ENCODE measurements around the gene DNAH3. TPM values are rescaled to one million over a fixed set of nuclear protein-coding genes. Genes with fewer than 3 reads are reported as not detected.
A peak's percentile ranks its signal among the peaks of the same experiment; 100 is the strongest.

The DNAH3 gene
- total RNA-seq, 1 experiment from 2014 or later = 0.57 TPM

- CTCF ChIA-PET = no interaction called here
- no peaks in the 10 kb centered on the region for H3K27me3 Mint-ChIP-seq (ENCODE audit: low read depth)
- H3K36me3 Mint-ChIP-seq = no peaks in the 10 kb centered on the region
These were observed 229.8 kb downstream of the DNAH3 start for GRCh38 chr16:20920799-20921198.

GRCh38 chr16:20920091-20920490 is 230.6 kb downstream of the DNAH3 start:
- ATAC-seq (no peak), DNase-seq (ENCODE audit: low spot score) (no peak)
- ChIA-PET CTCF (interaction anchor here (0.6 kb wide), 1 partner anchor 81 kb away, joined by 3 read pairs; no protein-coding TSS in a partner anchor), POLR2A (interaction anchor here (0.6 kb wide), 1 partner anchor 20 kb away, joined by 3 read pairs; the partner anchor contains the start of genes DCUN1D3 and LYRM1)
- H3K36me3 Mint-ChIP-seq = no peaks in the 10 kb centered on the region
- H3K4me1 Mint-ChIP-seq = peaks cover 18% of the 10 kb centered on the region
- TF ChIP-seq NR2C2 (CRISPR knock-in tag; IDR thresholded peaks at IDR 0.05) (no peak), CDX4 (CRISPR knock-in tag; IDR thresholded peaks at IDR 0.05; ENCODE audit: borderline replicate concordance) (no peak), ERG (CRISPR knock-in tag; IDR thresholded peaks at IDR 0.05) (no peak), PREB (CRISPR knock-in tag; IDR thresholded peaks at IDR 0.05; ENCODE audit: borderline replicate concordance) (no peak), ELF4 (CRISPR knock-in tag; IDR thresholded peaks at IDR 0.05; ENCODE audit: low read depth) (no peak), ZNF121 (CRISPR knock-in tag; IDR thresholded peaks at IDR 0.05) (no peak), ZNF232 (CRISPR knock-in tag; IDR thresholded peaks at IDR 0.05) (no peak), MYBL2 (CRISPR knock-in tag; IDR thresholded peaks at IDR 0.05) (no peak), TEAD1 (CRISPR knock-in tag; IDR thresholded peaks at IDR 0.05) (no peak), ZNF512 (CRISPR knock-in tag; IDR thresholded peaks at IDR 0.05; ENCODE audit: borderline replicate concordance) (no peak), CTCF (IDR thresholded peaks at IDR 0.05) (no peak), E2F1 (CRISPR knock-in tag; IDR thresholded peaks at IDR 0.05) (no peak), MAX (CRISPR knock-in tag; IDR thresholded peaks at IDR 0.05) (no peak), KAT7 (CRISPR knock-in tag; IDR thresholded peaks at IDR 0.05; ENCODE audit: borderline replicate concordance) (no peak), ZNF416 (CRISPR knock-in tag; IDR thresholded peaks at IDR 0.05) (no peak), CREM (CRISPR knock-in tag; IDR thresholded peaks at IDR 0.05) (no peak), FOXP1 (CRISPR knock-in tag; IDR thresholded peaks at IDR 0.05; ENCODE audit: borderline replicate concordance) (no peak), SOX15 (CRISPR knock-in tag; IDR thresholded peaks at IDR 0.05) (no peak)
- H3K4me3 Mint-ChIP-seq = no peak overlapping the region
- H3K27me3 Mint-ChIP-seq (ENCODE audit: low read depth) = no peaks in the 10 kb centered on the region
- no peaks in the 10 kb centered on the region for H3K9me3 Mint-ChIP-seq
- no peak overlapping the region for H3K27ac Mint-ChIP-seq

More at GRCh38 chr16:20920799-20921198, 229.8 kb downstream of the DNAH3 start:
- DNase-seq (ENCODE audit: low spot score) (no peak), ATAC-seq (no peak)
- Mint-ChIP-seq H3K4me3 (no peak overlapping the region), H3K9me3 (no peaks in the 10 kb centered on the region), H3K27ac (no peak overlapping the region), H3K4me1 (peaks cover 14% of the 10 kb centered on the region)
- POLR2A ChIA-PET = interaction anchor here (0.6 kb wide), 1 partner anchor 20 kb away, joined by 3 read pairs; the partner anchor contains the start of genes DCUN1D3 and LYRM1
- no peak for TF ChIP-seq ZBTB21 (CRISPR knock-in tag; IDR thresholded peaks at IDR 0.05; ENCODE audit: borderline replicate concordance)
- TF ChIP-seq HMGA2 (CRISPR knock-in tag; IDR thresholded peaks at IDR 0.05) = peak; percentile 94
